ENCODE results near the gene TMTC2.

GRCh38 chr12:83114966-83115365, 428.3 kb downstream of the TMTC2 start:
- TF ChIP-seq CTCF (IDR thresholded peaks at IDR 0.05) (no peak), EZH2 (IDR thresholded peaks at IDR 0.05) (no peak), EZH2phosphoT487 (IDR thresholded peaks at IDR 0.05) (no peak)
